ENCODE data around the gene ATG7. TPM values are rescaled to one million over a fixed set of nuclear protein-coding genes. Genes with fewer than 3 reads are reported as not detected.

The ATG7 gene
- total RNA-seq, 1 donor from 2014 or later: 48.5 TPM

DNA sequence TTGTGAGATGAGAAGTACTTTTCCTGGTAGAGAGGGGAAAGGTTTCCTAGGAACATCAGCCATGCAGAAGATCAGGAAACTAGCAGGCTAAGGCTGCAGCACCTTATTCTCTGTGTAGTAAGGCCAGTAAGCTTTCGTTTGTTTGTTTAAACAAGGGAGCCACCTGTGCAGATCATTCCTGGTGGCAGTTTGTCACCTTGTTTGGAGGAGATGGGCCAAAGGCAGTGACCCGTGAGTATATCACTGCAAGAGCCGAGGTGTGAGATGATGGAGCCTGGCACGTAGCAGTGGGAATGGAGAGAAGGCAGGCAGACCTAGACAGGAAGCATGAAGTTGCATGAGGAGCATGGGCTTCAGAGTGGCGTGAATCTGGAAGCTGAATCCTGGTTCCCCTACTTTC, 19.6 kb downstream of the ATG7 start:
- no peak for DNase-seq (ENCODE audit: low spot score in 2 of 2)
- Histone ChIP-seq H3K4me1 (peaks cover 18 to 24% of the 10 kb centered on the region in 2 donors), H3K4me3 (no peak overlapping the region), H3K27ac (peak overlapping the region in 1 of 2 donors; percentile 28), H3K9me3 (no peaks in the 10 kb centered on the region), H3K27me3 (no peaks in the 10 kb centered on the region), H3K36me3 (no peaks in the 10 kb centered on the region)
- TF ChIP-seq, protein P1, sequence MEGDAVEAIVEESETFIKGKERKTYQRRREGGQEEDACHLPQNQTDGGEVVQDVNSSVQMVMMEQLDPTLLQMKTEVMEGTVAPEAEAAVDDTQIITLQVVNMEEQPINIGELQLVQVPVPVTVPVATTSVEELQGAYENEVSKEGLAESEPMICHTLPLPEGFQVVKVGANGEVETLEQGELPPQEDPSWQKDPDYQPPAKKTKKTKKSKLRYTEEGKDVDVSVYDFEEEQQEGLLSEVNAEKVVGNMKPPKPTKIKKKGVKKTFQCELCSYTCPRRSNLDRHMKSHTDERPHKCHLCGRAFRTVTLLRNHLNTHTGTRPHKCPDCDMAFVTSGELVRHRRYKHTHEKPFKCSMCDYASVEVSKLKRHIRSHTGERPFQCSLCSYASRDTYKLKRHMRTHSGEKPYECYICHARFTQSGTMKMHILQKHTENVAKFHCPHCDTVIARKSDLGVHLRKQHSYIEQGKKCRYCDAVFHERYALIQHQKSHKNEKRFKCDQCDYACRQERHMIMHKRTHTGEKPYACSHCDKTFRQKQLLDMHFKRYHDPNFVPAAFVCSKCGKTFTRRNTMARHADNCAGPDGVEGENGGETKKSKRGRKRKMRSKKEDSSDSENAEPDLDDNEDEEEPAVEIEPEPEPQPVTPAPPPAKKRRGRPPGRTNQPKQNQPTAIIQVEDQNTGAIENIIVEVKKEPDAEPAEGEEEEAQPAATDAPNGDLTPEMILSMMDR (IDR thresholded peaks at IDR 0.05): no peak
- intact Hi-C loops (cut with DNase I): no loop called here

DNA sequence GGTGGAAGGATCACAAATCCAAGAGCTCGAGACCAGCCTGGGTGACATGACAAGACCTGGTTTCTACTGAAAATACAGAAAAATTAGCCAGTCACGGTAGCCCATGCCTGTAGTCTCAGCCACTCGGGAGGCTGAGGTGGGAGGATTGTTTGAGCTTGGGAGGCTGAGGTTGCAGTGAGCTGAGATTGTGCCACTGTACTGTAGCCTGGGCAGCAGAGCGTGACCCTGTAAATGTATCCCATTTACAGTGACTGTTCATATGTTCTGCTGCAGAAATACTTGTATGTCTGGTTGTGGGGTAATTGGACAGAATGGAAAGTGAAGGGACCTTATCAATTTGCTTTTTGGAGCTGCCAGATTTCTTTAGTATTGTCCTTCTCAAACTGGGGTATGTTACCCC, 24.9 kb downstream of the ATG7 start:
- intact Hi-C loops (cut with DNase I): no loop called here
- no peak overlapping the region for H3K4me3 ChIP-seq
- no peaks in the 10 kb centered on the region for H3K4me1 ChIP-seq
- peaks cover 17 to 24% of the 10 kb centered on the region in 2 donors for H3K36me3 ChIP-seq
- no peaks in the 10 kb centered on the region for H3K27me3 ChIP-seq
- H3K9me3 ChIP-seq: no peaks in the 10 kb centered on the region
- no peak overlapping the region for H3K27ac ChIP-seq
- TF ChIP-seq, protein P1 (IDR thresholded peaks at IDR 0.05): no peak
- no peak for DNase-seq (ENCODE audit: low spot score in 2 of 2)

DNA sequence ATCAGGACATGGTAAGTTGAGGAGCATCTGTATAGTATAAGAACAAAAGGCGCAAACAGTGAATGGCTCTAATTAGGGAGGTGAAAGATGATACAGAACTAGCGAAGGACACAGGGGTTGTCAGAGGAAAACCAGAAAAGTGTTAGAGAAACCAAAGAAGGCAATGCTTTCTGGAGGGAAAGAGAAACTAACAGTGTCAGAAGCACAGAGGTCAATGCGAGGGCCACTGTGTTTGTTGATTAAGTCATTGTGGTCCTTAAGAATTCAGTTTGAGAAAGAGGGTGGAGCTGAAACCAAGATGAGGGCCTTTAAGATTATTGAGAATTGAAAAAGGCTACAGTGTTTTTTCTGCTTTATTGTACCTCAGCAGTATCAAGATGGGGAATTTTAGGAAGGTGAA, 28.8 kb downstream of the ATG7 start:
- DNase-seq (ENCODE audit: low spot score in 2 of 2): no peak
- Histone ChIP-seq H3K27ac (no peak overlapping the region), H3K36me3 (peaks cover 17 to 33% of the 10 kb centered on the region in 2 donors), H3K4me1 (peaks cover 0 to 3% of the 10 kb centered on the region in 2 donors), H3K27me3 (no peaks in the 10 kb centered on the region), H3K4me3 (no peak overlapping the region), H3K9me3 (no peaks in the 10 kb centered on the region)
- TF ChIP-seq, protein P1 (IDR thresholded peaks at IDR 0.05): no peak
- intact Hi-C loops (cut with DNase I): no loop called here

DNA sequence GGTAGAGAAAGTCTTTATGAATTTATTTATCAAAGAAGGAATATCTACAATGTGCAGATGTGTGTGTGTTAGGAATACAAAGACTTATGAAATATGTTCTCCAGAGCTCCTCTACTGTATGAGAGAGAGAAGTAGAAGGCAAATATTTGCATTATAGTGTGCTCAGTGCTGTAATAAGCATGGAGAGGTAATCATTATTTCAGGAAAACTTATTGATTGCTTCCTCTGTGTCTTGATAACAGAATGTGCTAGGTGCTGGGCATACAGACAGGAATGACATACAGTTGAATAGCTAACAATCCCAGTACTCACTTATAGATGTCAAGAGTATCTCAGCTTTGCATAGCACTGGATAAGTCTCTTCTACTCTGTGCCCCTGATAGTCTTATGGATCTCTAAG, 30.2 kb downstream of the ATG7 start:
- TF ChIP-seq, protein P1 (IDR thresholded peaks at IDR 0.05): no peak
- H3K27me3 ChIP-seq: no peaks in the 10 kb centered on the region
- no peak for DNase-seq (ENCODE audit: low spot score in 2 of 2)
- no peak overlapping the region for H3K4me3 ChIP-seq
- peaks cover 17 to 41% of the 10 kb centered on the region in 2 donors for H3K36me3 ChIP-seq
- H3K27ac ChIP-seq: no peak overlapping the region
- H3K9me3 ChIP-seq: no peaks in the 10 kb centered on the region
- intact Hi-C loops (cut with DNase I): no loop called here
- peaks cover 0 to 3% of the 10 kb centered on the region in 2 donors for H3K4me1 ChIP-seq

DNA sequence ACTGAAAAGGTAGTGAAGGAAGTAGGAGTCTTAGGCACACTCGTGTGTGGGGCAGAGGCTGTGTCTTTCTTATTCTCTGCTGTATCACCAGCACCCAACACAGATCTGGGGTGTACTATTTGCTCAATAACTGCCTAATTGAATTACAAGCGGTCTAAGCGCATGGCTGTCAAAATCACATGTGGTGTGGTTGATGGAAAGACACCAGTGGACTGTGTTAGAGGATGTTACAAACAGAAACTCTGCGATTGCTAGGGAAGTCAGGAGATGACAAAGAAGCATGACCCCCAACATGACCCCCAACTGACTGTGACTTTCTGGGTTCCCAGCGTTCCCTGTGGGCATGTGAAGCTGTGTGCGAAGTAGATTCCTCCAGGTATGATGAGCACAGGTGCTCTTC, 32.0 kb downstream of the ATG7 start:
- no peaks in the 10 kb centered on the region for H3K9me3 ChIP-seq
- H3K4me1 ChIP-seq: peaks cover 0 to 3% of the 10 kb centered on the region in 2 donors
- TF ChIP-seq, protein P1 (IDR thresholded peaks at IDR 0.05): no peak
- DNase-seq (ENCODE audit: low spot score in 2 of 2): no peak
- intact Hi-C loops (cut with DNase I): no loop called here
- no peaks in the 10 kb centered on the region for H3K27me3 ChIP-seq
- H3K4me3 ChIP-seq: no peak overlapping the region
- H3K27ac ChIP-seq: no peak overlapping the region
- H3K36me3 ChIP-seq: peaks cover 27 to 45% of the 10 kb centered on the region in 2 donors

DNA sequence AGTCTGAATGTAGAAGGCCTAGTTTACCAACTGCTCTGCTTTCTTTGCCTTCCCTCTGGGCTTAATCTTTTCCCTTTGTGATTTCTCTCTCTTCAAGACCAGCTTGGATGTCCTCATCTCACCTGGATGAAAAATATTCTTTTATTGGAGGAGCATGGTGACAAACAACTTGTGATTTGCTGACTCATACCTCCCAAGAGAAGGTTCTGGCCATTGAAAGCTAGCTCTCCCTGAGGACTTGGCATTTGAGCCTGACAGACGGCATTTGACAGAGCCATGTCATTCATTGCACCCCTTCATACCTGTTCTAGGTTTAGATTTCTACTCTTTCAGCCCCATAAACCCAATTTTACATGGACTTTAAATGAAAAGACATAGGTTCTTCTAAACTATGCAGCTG, 33.3 kb downstream of the ATG7 start:
- Histone ChIP-seq H3K4me3 (no peak overlapping the region), H3K27ac (peak overlapping the region in 1 of 2 donors; percentile 40), H3K27me3 (no peaks in the 10 kb centered on the region), H3K4me1 (peaks cover 0 to 3% of the 10 kb centered on the region in 2 donors), H3K36me3 (peaks cover 25 to 48% of the 10 kb centered on the region in 2 donors), H3K9me3 (no peaks in the 10 kb centered on the region)
- DNase-seq (ENCODE audit: low spot score in 2 of 2): no peak
- TF ChIP-seq, protein P1 (IDR thresholded peaks at IDR 0.05): no peak
- intact Hi-C loops (cut with DNase I): no loop called here

All from ascending aorta (tissue), 2 donors.